IPS-20b (cell line): Measurements from ENCODE around the gene RMI2.

ENCODE experiments used
- H3K27ac ChIP-seq: one replicate; pipeline ENCODE4 v1.5.1; 2013; ENCODE audit warnings: low read length
- H3K27me3 ChIP-seq: 2 replicates; pipeline ENCODE4 v1.6.1; 2013; ENCODE audit warnings: mild to moderate bottlenecking, low read length, inconsistent platforms; ENCODE audit not compliant: insufficient read depth
- H3K36me3 ChIP-seq: 2 replicates; pipeline ENCODE4 v1.6.1; 2013; ENCODE audit warnings: low read depth, mild to moderate bottlenecking, inconsistent platforms, low read length, moderate library complexity; ENCODE audit not compliant: insufficient read depth
- H3K4me1 ChIP-seq: 2 replicates; pipeline ENCODE4 v1.6.1; 2013; ENCODE audit warnings: mild to moderate bottlenecking, control low read depth, inconsistent platforms, low read length, moderate library complexity; ENCODE audit not compliant: insufficient read depth
- H3K4me3 ChIP-seq: 2 replicates; pipeline ENCODE4 v1.5.1; 2013; ENCODE audit warnings: mild to moderate bottlenecking, low read length, inconsistent platforms
- H3K9ac ChIP-seq: 2 replicates; pipeline ENCODE4 v1.6.1; 2013; ENCODE audit warnings: low read depth, mild to moderate bottlenecking, inconsistent platforms, low read length, moderate library complexity
- H3K9me3 ChIP-seq: 2 replicates; pipeline ENCODE4 v1.6.1; 2013; ENCODE audit warnings: mild to moderate bottlenecking, low read depth, low read length, inconsistent platforms; ENCODE audit not compliant: insufficient read depth

RMI2 gene

GRCh38 chr16:11392041-11392581, 46.9 kb downstream of the RMI2 start:
- Histone ChIP-seq H3K36me3 (no peaks in the 10 kb centered on the region), H3K9ac (no peak overlapping the region), H3K4me3 (no peak overlapping the region), H3K9me3 (no peaks in the 10 kb centered on the region), H3K27me3 (0 out of 2 replicates have a peak, but pooled peaks cover 3% of the 10 kb centered on the region), H3K27ac (no peak overlapping the region), H3K4me1 (peaks cover 10% of the 10 kb centered on the region)

- no peak overlapping the region for H3K4me3 ChIP-seq
- H3K36me3 ChIP-seq = no peaks in the 10 kb centered on the region
- no peak overlapping the region for H3K9ac ChIP-seq
- no peaks in the 10 kb centered on the region for H3K27me3 ChIP-seq
- H3K4me1 ChIP-seq = peaks cover 9% of the 10 kb centered on the region
- no peaks in the 10 kb centered on the region for H3K9me3 ChIP-seq
- H3K27ac ChIP-seq = no peak overlapping the region
Measured at GRCh38 chr16:11393366-11393765, 48.1 kb downstream of the RMI2 start.

- Histone ChIP-seq H3K4me3 (no peak overlapping the region), H3K36me3 (no peaks in the 10 kb centered on the region), H3K9ac (no peak overlapping the region), H3K9me3 (no peaks in the 10 kb centered on the region), H3K4me1 (peaks cover 9% of the 10 kb centered on the region), H3K27me3 (no peaks in the 10 kb centered on the region), H3K27ac (no peak overlapping the region)
Measured at GRCh38 chr16:11393861-11394592, 48.8 kb downstream of the RMI2 start.

GRCh38 chr16:11394593-11394960, 49.3 kb downstream of the RMI2 start:
- H3K9me3 ChIP-seq = no peaks in the 10 kb centered on the region
- no peaks in the 10 kb centered on the region for H3K27me3 ChIP-seq
- H3K4me3 ChIP-seq = no peak overlapping the region
- no peak overlapping the region for H3K9ac ChIP-seq
- H3K27ac ChIP-seq = no peak overlapping the region
- H3K4me1 ChIP-seq = peaks cover 9% of the 10 kb centered on the region
- H3K36me3 ChIP-seq = no peaks in the 10 kb centered on the region

GRCh38 chr16:11395008-11395948, 50.0 kb downstream of the RMI2 start:
- Histone ChIP-seq H3K4me1 (peaks cover 9% of the 10 kb centered on the region), H3K27ac (no peak overlapping the region), H3K4me3 (no peak overlapping the region), H3K9me3 (no peaks in the 10 kb centered on the region), H3K27me3 (no peaks in the 10 kb centered on the region), H3K36me3 (no peaks in the 10 kb centered on the region), H3K9ac (no peak overlapping the region)

- no peak overlapping the region for H3K4me3 ChIP-seq
- H3K9ac ChIP-seq = no peak overlapping the region
- H3K27ac ChIP-seq = no peak overlapping the region
- H3K9me3 ChIP-seq = no peaks in the 10 kb centered on the region
- H3K27me3 ChIP-seq = no peaks in the 10 kb centered on the region
- peaks cover 5% of the 10 kb centered on the region for H3K4me1 ChIP-seq
- no peaks in the 10 kb centered on the region for H3K36me3 ChIP-seq
Measured at GRCh38 chr16:11395949-11396240, 50.6 kb downstream of the RMI2 start.

GRCh38 chr16:11396241-11397048, 51.2 kb downstream of the RMI2 start:
- H3K4me3 ChIP-seq = no peak overlapping the region
- 0 out of 2 replicates have a peak overlapping the region, but pooled peaks have one; percentile 40 for H3K9ac ChIP-seq
- no peaks in the 10 kb centered on the region for H3K4me1 ChIP-seq
- no peaks in the 10 kb centered on the region for H3K27me3 ChIP-seq
- H3K9me3 ChIP-seq = no peaks in the 10 kb centered on the region
- no peak overlapping the region for H3K27ac ChIP-seq
- H3K36me3 ChIP-seq = no peaks in the 10 kb centered on the region

- Histone ChIP-seq H3K27me3 (no peaks in the 10 kb centered on the region), H3K9me3 (no peaks in the 10 kb centered on the region), H3K36me3 (no peaks in the 10 kb centered on the region), H3K27ac (no peak overlapping the region), H3K4me1 (no peaks in the 10 kb centered on the region), H3K4me3 (no peak overlapping the region), H3K9ac (no peak overlapping the region)
Measured at GRCh38 chr16:11398136-11398535, 52.9 kb downstream of the RMI2 start.

- no peak overlapping the region for H3K27ac ChIP-seq
- H3K4me3 ChIP-seq = no peak overlapping the region
- H3K36me3 ChIP-seq = no peaks in the 10 kb centered on the region
- H3K9me3 ChIP-seq = no peaks in the 10 kb centered on the region
- no peak overlapping the region for H3K9ac ChIP-seq
- H3K4me1 ChIP-seq = no peaks in the 10 kb centered on the region
- no peaks in the 10 kb centered on the region for H3K27me3 ChIP-seq
Measured at GRCh38 chr16:11398851-11399250, 53.6 kb downstream of the RMI2 start.

- no peak overlapping the region for H3K4me3 ChIP-seq
- H3K9ac ChIP-seq = no peak overlapping the region
- no peaks in the 10 kb centered on the region for H3K9me3 ChIP-seq
- H3K27me3 ChIP-seq = no peaks in the 10 kb centered on the region
- H3K36me3 ChIP-seq = no peaks in the 10 kb centered on the region
- no peaks in the 10 kb centered on the region for H3K4me1 ChIP-seq
- no peak overlapping the region for H3K27ac ChIP-seq
Measured at GRCh38 chr16:11399261-11399831, 54.1 kb downstream of the RMI2 start.

GRCh38 chr16:11400076-11400475, 54.8 kb downstream of the RMI2 start:
- Histone ChIP-seq H3K27me3 (no peaks in the 10 kb centered on the region), H3K4me1 (no peaks in the 10 kb centered on the region), H3K4me3 (no peak overlapping the region), H3K36me3 (no peaks in the 10 kb centered on the region), H3K9me3 (no peaks in the 10 kb centered on the region), H3K9ac (no peak overlapping the region), H3K27ac (no peak overlapping the region)
